NCI-H226 (cell line): ENCODE results near the gene RAI14.

ENCODE experiments used
- DNase-seq: peaks from one replicate; pipeline ENCODE4 v3.0.0-alpha.2; 2015

RAI14 gene

GRCh38 chr5:34680896-34681295, 24.8 kb downstream of the RAI14 start:
- DNase-seq: no peak

- DNase-seq: no peak
Measured at GRCh38 chr5:34682926-34683623, 26.9 kb downstream of the RAI14 start.

DNA sequence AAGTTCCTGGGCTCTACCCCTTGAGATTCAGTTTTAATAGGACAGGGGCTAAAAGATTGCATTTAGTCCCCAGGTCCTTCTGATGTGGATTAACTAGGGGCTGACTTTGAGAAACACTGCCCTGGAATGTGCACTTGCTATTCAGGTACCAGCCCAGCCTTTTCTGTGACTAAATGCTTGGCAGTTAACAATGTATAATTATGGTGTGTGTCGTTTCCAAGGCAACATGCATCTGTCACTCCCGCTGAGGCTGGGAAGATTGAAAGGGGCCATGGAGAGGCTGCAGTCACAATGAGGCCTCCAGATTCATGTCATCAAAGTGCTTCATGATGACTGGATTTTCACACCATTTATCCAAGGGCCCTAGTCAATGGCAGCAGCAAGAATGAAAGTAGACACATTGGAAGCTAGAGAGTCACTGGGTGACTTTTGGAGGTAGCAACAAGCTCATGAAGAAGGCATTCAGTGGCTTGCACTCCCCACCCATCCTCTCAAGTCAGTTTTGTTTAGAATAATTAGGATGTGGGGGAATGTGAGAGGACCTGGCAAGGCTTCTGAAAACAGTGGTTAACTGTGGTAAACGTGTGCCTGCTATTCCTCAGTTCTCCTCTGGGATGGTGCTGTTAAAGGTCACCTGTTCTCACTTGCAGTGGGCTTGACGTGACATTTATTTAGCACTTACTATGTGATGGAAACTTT, 28.3 kb downstream of the RAI14 start:
- DNase-seq: peak; percentile 29

- DNase-seq: no peak
Measured at GRCh38 chr5:34684980-34685352, 28.8 kb downstream of the RAI14 start.

DNA sequence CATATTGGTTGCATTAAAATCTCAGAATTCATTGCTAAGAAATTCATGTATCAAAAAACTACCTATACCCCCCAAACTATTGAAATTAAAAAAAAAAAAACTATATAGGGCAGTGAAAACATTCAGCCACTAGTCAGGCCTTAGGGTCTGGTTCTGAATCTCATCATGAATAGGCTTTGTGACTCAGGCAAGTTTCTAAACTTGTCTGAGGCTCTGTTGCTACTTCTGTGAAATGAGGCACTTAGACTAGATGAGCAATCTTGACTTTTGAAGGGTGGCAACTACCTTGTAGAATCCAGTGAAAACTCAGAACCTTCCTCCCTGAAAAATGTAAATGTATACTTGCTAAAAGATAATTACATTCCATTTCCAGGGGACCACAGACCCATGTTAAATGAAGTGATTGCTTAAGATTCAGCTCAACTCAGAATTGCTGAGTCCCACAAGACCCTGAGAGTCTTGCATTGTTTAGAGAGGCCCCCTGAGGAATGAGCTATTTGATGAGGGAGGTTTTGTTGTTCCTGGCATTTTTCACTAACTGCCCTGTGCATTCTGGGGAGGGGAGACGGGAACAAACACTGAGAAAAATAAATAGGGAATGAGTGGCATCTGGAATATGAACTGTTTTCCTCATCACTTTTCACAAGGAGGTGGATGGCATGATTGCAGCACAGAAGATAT, 29.5 kb downstream of the RAI14 start:
- DNase-seq: peak; percentile 32

- DNase-seq: peak; percentile 98
Measured at GRCh38 chr5:34686762-34687268, 30.7 kb downstream of the RAI14 start.

DNA sequence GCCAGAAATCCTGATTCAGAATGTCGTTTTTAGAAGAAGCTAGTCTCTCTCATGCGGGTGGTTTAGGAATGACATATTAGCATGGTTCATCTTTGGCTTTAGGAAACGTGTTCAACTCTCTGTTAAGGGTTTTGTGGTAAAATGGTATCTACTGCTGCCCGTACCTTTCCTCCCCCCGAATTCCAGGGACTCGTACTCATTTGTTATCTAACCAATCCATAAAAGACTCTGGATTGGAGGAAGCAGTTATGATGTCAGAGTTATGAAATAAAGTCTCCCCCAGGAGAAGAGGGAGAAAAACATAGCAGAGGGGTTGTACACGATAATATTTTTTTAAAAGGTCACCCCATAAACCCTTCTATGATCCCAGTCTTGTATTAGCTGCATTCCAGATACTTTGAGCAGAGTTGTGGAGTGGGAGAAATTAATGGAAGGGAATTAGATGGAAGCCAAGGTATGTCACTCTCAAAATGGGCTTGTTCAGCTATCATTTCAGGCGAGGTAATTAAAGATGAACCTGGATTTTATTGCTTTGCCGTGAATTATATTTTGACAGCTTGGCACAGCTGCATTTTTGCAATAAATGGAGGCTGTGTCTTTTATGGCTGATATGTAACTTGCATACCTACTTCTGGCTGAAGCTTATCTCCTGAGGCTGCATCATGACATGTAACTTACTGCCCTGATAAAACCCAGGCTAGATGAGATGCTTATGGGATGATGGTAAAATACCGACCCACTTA, 31.3 kb downstream of the RAI14 start:
- DNase-seq: peak; percentile 95

DNA sequence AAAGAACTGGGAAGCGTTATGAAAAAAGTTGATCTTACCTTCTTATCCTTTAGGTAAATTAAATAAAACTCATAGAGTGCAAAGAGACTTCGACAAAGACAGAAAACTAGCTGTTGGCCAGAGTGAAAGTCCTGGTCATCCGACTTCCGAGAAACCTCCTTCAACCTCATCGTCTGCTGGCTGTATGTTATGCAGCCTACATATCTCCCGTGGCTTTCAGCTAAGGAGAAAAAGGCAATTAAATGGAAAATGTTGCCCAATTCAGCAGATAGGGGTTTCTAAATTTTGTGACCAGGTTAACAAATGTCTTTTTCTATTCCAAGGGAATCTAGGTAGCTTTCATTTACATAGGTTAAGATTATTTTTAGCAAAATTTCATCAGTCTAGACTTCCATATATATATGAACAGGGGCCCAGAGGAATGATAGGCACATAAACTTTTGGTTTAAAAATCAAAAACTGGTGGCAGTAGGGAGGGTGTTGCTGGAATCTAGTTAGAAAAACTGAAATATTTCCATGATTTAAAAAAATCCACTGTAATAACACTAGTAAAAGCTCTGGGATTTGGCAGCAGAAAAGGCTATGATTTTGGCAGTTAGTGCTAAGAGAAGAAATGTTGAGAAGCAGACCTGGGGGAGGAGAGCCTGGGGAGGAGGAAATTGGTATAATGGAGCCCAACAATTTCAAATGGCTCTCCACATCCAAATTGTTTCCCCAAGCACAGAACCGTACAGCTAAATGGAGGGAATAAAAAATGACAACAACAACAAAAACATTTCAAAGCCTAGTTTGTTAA, 32.1 kb downstream of the RAI14 start:
- DNase-seq: peak; percentile 22

- no peak for DNase-seq
Measured at GRCh38 chr5:34690301-34690700, 34.2 kb downstream of the RAI14 start.

DNA sequence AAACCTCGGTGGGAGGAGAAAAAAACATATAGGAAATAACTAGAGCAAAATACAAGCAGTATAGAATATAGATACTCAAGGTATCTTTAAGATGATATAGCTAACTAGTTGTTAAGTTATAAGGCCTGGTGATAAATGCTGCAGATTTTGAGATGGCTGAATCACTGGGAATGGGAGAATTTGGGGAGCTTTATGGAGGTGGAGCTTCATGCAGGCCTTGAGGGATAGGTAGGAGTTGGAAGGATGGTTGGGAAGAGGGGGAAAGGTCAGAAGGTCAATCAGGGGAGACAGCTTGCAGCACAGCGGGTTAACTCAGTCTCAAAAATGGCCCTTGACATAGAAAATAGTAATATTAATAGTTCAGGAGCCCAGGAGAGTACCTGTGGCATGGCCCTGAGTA, 34.8 kb downstream of the RAI14 start:
- DNase-seq: no peak

GRCh38 chr5:34691326-34691725, 35.2 kb downstream of the RAI14 start:
- DNase-seq: peak; percentile 85

DNA sequence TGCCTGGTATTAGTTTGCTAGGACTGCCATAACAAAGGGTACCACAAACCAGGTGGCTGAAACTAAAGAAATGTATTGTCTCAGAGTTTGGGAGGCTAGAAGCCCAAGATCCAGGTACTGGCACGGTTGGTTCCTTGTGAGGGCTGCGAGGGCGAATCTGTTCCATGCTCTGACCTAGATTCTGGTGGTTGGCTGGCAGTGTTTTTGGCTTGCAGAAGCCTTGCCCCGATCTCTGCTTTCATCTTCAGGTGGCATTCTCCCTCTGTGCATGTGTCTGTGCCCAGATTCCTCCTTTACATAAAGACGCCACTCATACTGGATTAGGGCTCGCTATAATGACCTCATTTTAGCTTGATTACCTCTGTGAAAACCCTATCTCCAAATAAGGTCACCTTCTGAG, 36.7 kb downstream of the RAI14 start:
- DNase-seq: no peak

GRCh38 chr5:34694012-34694411, 37.9 kb downstream of the RAI14 start:
- DNase-seq: no peak

- no peak for DNase-seq
Measured at GRCh38 chr5:34694685-34695084, 38.6 kb downstream of the RAI14 start.

- DNase-seq: no peak
Measured at GRCh38 chr5:34695275-34696027, 39.3 kb downstream of the RAI14 start.

DNA sequence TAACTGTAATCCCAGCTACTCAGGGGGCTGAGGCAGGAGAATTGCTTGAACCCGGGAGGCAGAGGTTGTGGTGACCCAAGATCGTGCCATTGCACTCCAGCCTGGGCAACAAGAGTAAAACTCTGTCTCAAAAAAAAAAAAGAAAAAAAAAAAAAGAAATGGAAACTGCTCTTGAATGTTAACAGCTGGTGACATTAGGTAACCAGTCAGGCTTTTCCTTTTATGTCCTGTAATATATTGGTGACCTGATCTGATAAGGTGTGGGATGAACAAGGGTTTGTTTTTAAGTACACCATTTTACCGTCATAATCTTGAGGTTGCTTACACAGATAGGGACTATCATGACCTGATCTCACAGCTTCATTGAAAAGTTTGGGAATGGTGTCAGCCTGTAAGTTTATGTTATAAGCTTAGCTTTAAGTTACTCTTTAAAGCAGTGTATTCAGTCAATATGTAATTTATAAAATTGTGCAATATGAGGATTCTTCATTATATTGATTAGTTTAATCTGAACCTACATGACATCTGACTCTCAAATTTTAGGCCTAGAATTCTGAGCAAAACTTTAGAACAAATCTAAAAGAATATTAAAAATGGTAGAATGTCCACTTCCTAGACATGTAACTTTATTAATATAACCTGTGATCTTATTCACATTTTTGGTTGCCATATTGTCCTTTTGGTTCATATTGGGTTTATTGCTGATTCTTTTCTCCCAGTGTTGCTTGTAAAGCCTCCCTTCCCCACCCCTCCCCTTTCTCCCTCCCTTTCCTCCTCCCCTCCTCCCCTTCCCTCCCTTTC, 41.4 kb downstream of the RAI14 start:
- DNase-seq: no peak

DNA sequence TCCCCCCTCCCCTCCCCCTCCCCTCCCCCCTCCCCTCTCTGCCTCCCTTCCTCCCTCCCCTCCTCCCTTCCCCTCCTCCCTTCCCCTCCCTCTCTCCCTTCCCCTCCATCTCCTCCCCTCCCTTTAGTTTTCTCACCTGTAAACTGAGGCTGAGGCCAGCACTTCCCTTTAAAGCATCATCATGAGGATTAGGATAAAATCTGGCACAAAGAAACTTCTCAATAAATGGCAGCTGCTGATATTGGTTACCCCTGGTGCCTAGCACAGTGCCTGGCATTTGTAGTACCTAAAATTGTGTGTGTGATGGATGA, 41.9 kb downstream of the RAI14 start:
- no peak for DNase-seq

- DNase-seq: no peak
Measured at GRCh38 chr5:34698754-34699153, 42.6 kb downstream of the RAI14 start.

GRCh38 chr5:34699155-34700077, 43.3 kb downstream of the RAI14 start:
- no peak for DNase-seq

- DNase-seq: no peak
Measured at GRCh38 chr5:34700078-34700452, 43.9 kb downstream of the RAI14 start.
